Spleen (tissue), 13 donors: ENCODE measurements around the gene TRMT13. TPM values are rescaled to one million over a fixed set of nuclear protein-coding genes. Genes with fewer than 3 reads are reported as not detected.

Source experiments
- DNase-seq: peaks from one replicate; pipeline ENCODE4 v3.0.0-alpha.2; 2020
- H3K27ac ChIP-seq, 8 donors: fragments of 200-600 bp; sonication (generic) in 7 of 8; 1 replicate in 4 of 8; 2 replicates in 4 of 8; pipeline versions ENCODE4 v1.5.0 to v1.8.0; 2016 to 2021; ENCODE audit warnings: inconsistent platforms in 4 of 8, mild to moderate bottlenecking in 4 of 8, moderate library complexity in 1 of 8
- H3K27me3 ChIP-seq, 7 donors: fragments of 200-600 bp; sonication (generic) in 6 of 7; replicated peaks in 1 of 7; 1 replicate in 4 of 7; 2 replicates in 3 of 7; pipeline versions ENCODE4 v1.5.0 to v1.8.0; 2016 to 2021; ENCODE audit warnings: inconsistent platforms in 3 of 7, mild to moderate bottlenecking in 1 of 7
- H3K36me3 ChIP-seq, 6 donors: fragments of 200-600 bp; sonication (generic) in 5 of 6; 1 replicate in 4 of 6; 2 replicates in 2 of 6; pipeline versions ENCODE4 v1.5.0 to v1.8.0; 2016 to 2021; ENCODE audit warnings: inconsistent platforms in 2 of 6
- H3K4me1 ChIP-seq, 6 donors: fragments of 200-600 bp; sonication (generic) in 5 of 6; 1 replicate in 3 of 6; 2 replicates in 3 of 6; pipeline versions ENCODE4 v1.5.0 to v1.8.0; 2016 to 2021; ENCODE audit warnings: inconsistent platforms in 3 of 6
- H3K4me3 ChIP-seq, 8 donors: fragments of 200-600 bp; sonication (generic) in 7 of 8; 1 replicate in 4 of 8; 2 replicates in 4 of 8; pipeline versions ENCODE4 v1.5.0 to v1.8.0; 2016 to 2021; ENCODE audit warnings: inconsistent platforms in 4 of 8, mild to moderate bottlenecking in 4 of 8, moderate library complexity in 2 of 8
- H3K9me3 ChIP-seq, 8 donors: fragments of 200-600 bp; sonication (generic) in 7 of 8; 1 replicate in 4 of 8; 2 replicates in 4 of 8; pipeline versions ENCODE4 v1.5.0 to v1.8.0; 2016 to 2021; ENCODE audit warnings: inconsistent platforms in 4 of 8
- CTCF ChIP-seq, 11 experiments: fragments of 200-600 bp in 7 of 11; fragments of 450-650 bp in 4 of 11; sonication (generic) in 4 of 11; IDR thresholded peaks in 8 of 11; conservative IDR thresholded peaks in 3 of 11; 1 replicate in 7 of 11; 2 replicates in 4 of 11; pipeline versions ENCODE4 v1.4.0 to v1.8.0; 2016 to 2021; ENCODE audit warnings: antibody characterized with exemption in 11 of 11, inconsistent platforms in 4 of 11, mild to moderate bottlenecking in 1 of 11
- POLR2A ChIP-seq, 3 donors: fragments of 450-650 bp; IDR thresholded peaks; one replicate each; pipeline ENCODE4 v1.5.1; 2017; ENCODE audit warnings: antibody characterized with exemption in 3 of 3, mild to moderate bottlenecking in 1 of 3
- POLR2AphosphoS5 ChIP-seq, 3 donors: sonication (generic); formaldehyde crosslinking; IDR thresholded peaks; one replicate each; pipeline ENCODE4 v1.5.1; 2017; ENCODE audit warnings: antibody characterized with exemption in 3 of 3
- WGBS, 5 donors: extraction: QIAGEN DNeasy Blood & Tissue Kit in 3 of 5; methylation state at CpG; one replicate each; pipeline versions ENCODE4 v1.1.5 to v1.1.7; 2013 to 2018; 5-methylcytosine and 5-hydroxymethylcytosine counted together
- intact Hi-C: fragments of 100-400 bp; cut with DNase I; formaldehyde crosslinking; loops from one replicate; pipeline ENCODE4 v1.15.0; 2023; ENCODE audit warnings: low total_unique reads
- long read RNA-seq, 2 donors: transcript quantifications; one replicate each; lab custom pipeline, GENCODE V29; 2026
- polyA plus RNA-seq, 3 donors: library from polyadenylated mRNA; stranded (reverse); fragments of 200-250 nt; gene quantifications; one replicate each; pipeline ENCODE4 v1.2.1, GENCODE V29; 2013
- total RNA-seq, 7 donors: library from RNA; depleted of rRNA in 3 of 7; stranded (reverse); fragments of >200 nt in 3 of 7; fragmentation: NEBNext Ultra II Directional in 4 of 7; extraction: Animal tissue kit (Norgen Biotek cat#: 25700) in 4 of 7; gene quantifications; one replicate each; pipeline versions ENCODE4 v1.1.0 to v1.2.1, GENCODE V29; 2016 to 2021
- donor health status: healthy with polysubstance abuse.
- donor health status: DM: no; HTN: no; CAD: no; lungs with moderate emphysema.
- donor health status: DM: no; HTN: no; CAD: no.
- donor health status: Bipolar disorder and iron deficiency.
- donor health status: healthy.
- donor health status: DM: no; HTN: no; CAD: no.
- donor health status: DM: yes; HTN: yes; CAD: no.

Gene TRMT13, protein sequence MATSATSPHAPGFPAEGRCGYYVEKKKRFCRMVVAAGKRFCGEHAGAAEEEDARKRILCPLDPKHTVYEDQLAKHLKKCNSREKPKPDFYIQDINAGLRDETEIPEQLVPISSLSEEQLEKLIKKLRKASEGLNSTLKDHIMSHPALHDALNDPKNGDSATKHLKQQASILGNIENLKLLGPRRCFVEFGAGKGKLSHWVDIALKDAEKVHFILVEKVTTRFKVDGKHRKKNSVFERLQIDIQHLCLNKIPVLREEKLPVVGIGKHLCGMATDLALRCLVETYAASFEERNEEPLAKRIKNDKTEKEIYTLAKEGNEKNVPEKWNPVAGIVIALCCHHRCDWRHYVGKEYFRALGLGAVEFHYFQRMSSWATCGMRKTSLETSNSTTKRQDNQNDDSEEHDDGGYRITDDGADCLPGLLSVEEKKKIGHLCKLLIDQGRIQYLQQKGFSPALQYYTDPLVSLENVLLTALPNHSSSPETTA
- total RNA-seq (10 to 100 TPM; 20.9 to 37.6 (median 27.9) TPM), polyA plus RNA-seq (10 to 100 TPM; 14.0 to 15.0 (median 14.3) TPM)
- long read RNA-seq, donor 1, partial matches to known transcripts, result 0 of 2 reads
- long read RNA-seq, donor 1, other reads (novel, unspliced or antisense), result 0 of 2 reads
- long read RNA-seq, donor 2, partial matches to known transcripts, result 0 of 2 reads
- long read RNA-seq, donor 2, other reads (novel, unspliced or antisense), result 0 of 2 reads

GRCh38 chr1:100132566-100133477 lies at the start of gene TRMT13, which contains the start of gene SASS6:
TRMT13 (plus strand) TSS chr1:100133163; CDS start chr1:100133169, 6 bp downstream.
SASS6 (minus strand) TSS chr1:100132930; CDS start chr1:100132814, 116 bp downstream.
- H3K27ac ChIP-seq, result peak within 1 kb of the TSS; percentile 65 to 89 (median 80)
- TF ChIP-seq POLR2AphosphoS5 (IDR thresholded peaks at IDR 0.05) (peak; percentile 79 to 92 (median 89)), POLR2A (IDR thresholded peaks at IDR 0.05) (peak in 1 of 3 donors; percentile 47), CTCF (IDR thresholded peaks at IDR 0.05 in 8 of 11, conservative IDR thresholded peaks at IDR 0.05 in 3 of 11) (peak in 7 of 11 experiments; percentile 8 to 57 (median 27))
- H3K27me3 ChIP-seq, result no peaks in the 10 kb centered on the region
- DNase-seq, result peak; percentile 98
- peaks cover 18 to 62% (median 41%) of the 10 kb centered on the region in 6 donors for H3K4me1 ChIP-seq
- peaks cover 0 to 15% (median 12%) of the 10 kb centered on the region in 6 donors for H3K36me3 ChIP-seq
- 0 to 1% (median 0%) methylated on average over 52 to 57 of the region's 57 CpGs for WGBS, 5 donors
- intact Hi-C loops, result loop anchor here (10.0 kb wide), 2 partner anchors 142 to 222 kb away; partner anchors contain the start of gene CDC14A
- no peaks in the 10 kb centered on the region for H3K9me3 ChIP-seq
- peak within 1 kb of the TSS; percentile 77 to 94 (median 82) for H3K4me3 ChIP-seq

DNA sequence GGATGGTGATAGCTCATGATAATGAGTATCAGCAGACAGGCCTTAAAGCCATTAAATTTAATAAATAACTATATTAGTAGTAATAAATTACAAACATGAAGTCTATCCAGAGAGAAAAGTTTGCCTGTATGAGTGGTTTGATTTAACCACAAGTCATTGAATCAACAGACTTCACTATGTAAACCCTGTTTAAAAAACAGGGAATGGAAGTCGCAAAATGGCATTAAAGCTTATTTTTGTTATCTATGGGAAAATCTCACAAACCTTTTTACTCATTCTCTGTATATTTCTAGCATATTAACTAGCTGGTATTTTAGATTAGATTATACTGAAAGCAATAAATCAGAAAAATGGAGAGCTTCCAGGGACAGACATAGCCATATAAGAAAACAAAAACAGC lies 45.6 kb upstream of the TRMT13 start:
- Histone ChIP-seq H3K4me3 (no peak overlapping the region), H3K27me3 (no peaks in the 10 kb centered on the region), H3K9me3 (no peaks in the 10 kb centered on the region), H3K36me3 (peaks cover 0 to 61% (median 23%) of the 10 kb centered on the region in 6 donors), H3K27ac (no peak overlapping the region), H3K4me1 (no peaks in the 10 kb centered on the region)
- TF ChIP-seq CTCF (IDR thresholded peaks at IDR 0.05 in 8 of 11, conservative IDR thresholded peaks at IDR 0.05 in 3 of 11) (no peak), POLR2AphosphoS5 (IDR thresholded peaks at IDR 0.05) (no peak), POLR2A (IDR thresholded peaks at IDR 0.05) (no peak)
- intact Hi-C loops, result no loop called here
- 96 to 100% (median 98%) methylated on average over 1 of the region's 1 CpG for WGBS, 5 donors
- DNase-seq, result no peak

DNA sequence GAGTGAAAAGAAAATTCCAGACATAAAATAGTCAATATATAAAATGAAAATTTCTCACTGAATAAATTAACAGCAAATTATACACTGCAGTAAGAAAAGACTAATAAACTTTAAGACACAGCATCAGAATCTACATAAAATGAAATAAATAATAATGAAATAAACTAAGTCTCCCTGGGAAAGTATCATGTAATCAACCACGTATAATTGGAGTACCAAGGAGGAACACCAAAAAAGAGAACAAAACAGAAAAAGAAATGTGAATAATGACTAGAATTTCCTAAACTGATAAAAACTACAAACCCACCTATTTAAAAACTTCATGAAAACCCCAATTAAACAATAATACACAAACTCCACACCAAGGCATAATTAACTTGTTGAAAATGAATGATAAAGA lies 43.9 kb upstream of the TRMT13 start:
- DNase-seq, result no peak
- Histone ChIP-seq H3K4me1 (no peaks in the 10 kb centered on the region), H3K36me3 (peaks cover 0 to 57% (median 12%) of the 10 kb centered on the region in 6 donors), H3K27me3 (no peaks in the 10 kb centered on the region), H3K4me3 (no peak overlapping the region), H3K27ac (no peak overlapping the region), H3K9me3 (no peaks in the 10 kb centered on the region)
- WGBS, 5 donors, result 86 to 97% (median 93%) methylated on average over 1 of the region's 1 CpG
- no peak for TF ChIP-seq POLR2A (IDR thresholded peaks at IDR 0.05)
- TF ChIP-seq CTCF (IDR thresholded peaks at IDR 0.05 in 8 of 11, conservative IDR thresholded peaks at IDR 0.05 in 3 of 11), result no peak
- no peak for TF ChIP-seq POLR2AphosphoS5 (IDR thresholded peaks at IDR 0.05)
- intact Hi-C loops, result no loop called here
